Activated naive CD8-positive, alpha-beta T cell treated with anti-CD3 and anti-CD28 coated beads, Interleukin-2, amount 50 U/mL, for 16 hours (primary cell): ENCODE results near the gene B3GNT7.
"Not testable (repeated sequence)": the region's sequence is repeated elsewhere in the genome, so short reads cannot be mapped to it uniquely, and the experiment has no call there.

Experiments used
- DNase-seq: peaks from one replicate; pipeline ENCODE4 v3.0.0-alpha.2; 2020; ENCODE audit warnings: low read depth, low spot score

The B3GNT7 gene

GRCh38 chr2:231425811-231426703 lies 30.5 kb downstream of the B3GNT7 start:
- DNase-seq: no peak

GRCh38 chr2:231427116-231427515 lies 31.6 kb downstream of the B3GNT7 start:
- no peak for DNase-seq

GRCh38 chr2:231429152-231429551 lies 33.6 kb downstream of the B3GNT7 start:
- no peak for DNase-seq

GRCh38 chr2:231429901-231430300 lies 34.4 kb downstream of the B3GNT7 start:
- DNase-seq: no peak

GRCh38 chr2:231430437-231430836 lies 34.9 kb downstream of the B3GNT7 start:
- not testable (repeated sequence) for DNase-seq

GRCh38 chr2:231431606-231432005 lies 36.1 kb downstream of the B3GNT7 start:
- DNase-seq: no peak

- DNase-seq: no peak
Measured at GRCh38 chr2:231433990-231434389, 38.5 kb downstream of the B3GNT7 start.

GRCh38 chr2:231436957-231437356 lies 41.4 kb downstream of the B3GNT7 start:
- DNase-seq: no peak

GRCh38 chr2:231449503-231450054 lies 54.1 kb downstream of the B3GNT7 start:
- DNase-seq: no peak

GRCh38 chr2:231450548-231450989 lies 55.1 kb downstream of the B3GNT7 start:
- no peak for DNase-seq
